ENCODE results near the gene SEM1. TPM values are rescaled to one million over a fixed set of nuclear protein-coding genes. Genes with fewer than 3 reads are reported as not detected.
"Not testable (repeated sequence)": the region's sequence is repeated elsewhere in the genome, so short reads cannot be mapped to it uniquely, and the experiment has no call there.

Gene SEM1
- total and polyA plus RNA-seq, 2 of the 8 experiments (the other 6 are each of a cell fraction or from before 2014, with no cell fraction given) = 20.8 to 75.3 TPM

GRCh38 chr7:96722928-96723327 lies 13.3 kb upstream of the SEM1 start:
- H2BK12ac ChIP-seq (ENCODE audit: low read depth, low read length); H3K4ac ChIP-seq (replicated peaks; ENCODE audit: insufficient read length, low read depth, low read length); CTCF ChIA-PET (ENCODE audit: partially characterized antibody); H3K27me3 ChIP-seq (replicated peaks in 1 of 4; ENCODE audit: control insufficient read depth in 3 of 4, extremely low read depth in 1 of 4, insufficient read depth in 3 of 4, low read length in 3 of 4); H4K8ac ChIP-seq (ENCODE audit: extremely low read depth, insufficient read depth, low read length); H3K23ac ChIP-seq (ENCODE audit: insufficient read length); H3K4me2 ChIP-seq (ENCODE audit: insufficient read depth in 1 of 2, low read depth in 2 of 2, low read length in 2 of 2); H4K91ac ChIP-seq (replicated peaks; ENCODE audit: insufficient read length, low read length); H3K14ac ChIP-seq (ENCODE audit: insufficient read length); H4K5ac ChIP-seq (ENCODE audit: insufficient read length, low read depth, low read length); H3K9me3 ChIP-seq (ENCODE audit: insufficient read depth in 2 of 2, low read depth in 1 of 2, low read length in 1 of 2); FAIRE-seq; DNase-seq (ENCODE audit: low read depth in 1 of 2, low spot score in 2 of 2); H4K20me1 ChIP-seq (replicated peaks in 1 of 2; ENCODE audit: control insufficient read depth in 1 of 2, insufficient read depth in 2 of 2, low read length in 2 of 2); H3K4me3 ChIP-seq (ENCODE audit: extremely low read depth in 1 of 4, insufficient read depth in 2 of 4, low read depth in 3 of 4, low read length in 4 of 4); H2AK5ac ChIP-seq (ENCODE audit: low read depth, low read length); H2AFZ ChIP-seq (ENCODE audit: low read length); H3K27ac ChIP-seq (ENCODE audit: low read depth, low read length); H3K23me2 ChIP-seq (ENCODE audit: low read depth, low read length); H2BK120ac ChIP-seq (replicated peaks; ENCODE audit: low read depth, low read length); H3K56ac ChIP-seq (replicated peaks; ENCODE audit: insufficient read length, low read depth, low read length); H2BK20ac ChIP-seq (ENCODE audit: low read length); H3K4me1 ChIP-seq (replicated peaks in 1 of 4; ENCODE audit: control insufficient read depth in 3 of 4, insufficient read depth in 4 of 4, low read length in 3 of 4); H2BK5ac ChIP-seq (ENCODE audit: low read depth, low read length); POLR2A ChIA-PET (ENCODE audit: partially characterized antibody); H3K79me1 ChIP-seq (ENCODE audit: low read depth, low read length); H3K18ac ChIP-seq (ENCODE audit: extremely low read depth, low read length); H2BK15ac ChIP-seq (ENCODE audit: low read length); H3K36me3 ChIP-seq (ENCODE audit: control insufficient read depth in 2 of 4, insufficient read depth in 4 of 4, low read length in 3 of 4); H3K79me2 ChIP-seq (ENCODE audit: control insufficient read depth in 1 of 2, insufficient read depth in 2 of 2, low read length in 2 of 2); H3K9ac ChIP-seq (replicated peaks in 1 of 4; ENCODE audit: extremely low read depth in 1 of 4, low read depth in 3 of 4, low read length in 3 of 4): not testable (repeated sequence)
- WGBS, 2 experiments (ENCODE audit: extremely low coverage in 1 of 2, insufficient coverage in 1 of 2, insufficient read length in 1 of 2, insufficient replicate concordance in 2 of 2, low coverage in 1 of 2, low lambda C conversion rate in 2 of 2, missing lambda C conversion rate in 1 of 2) = 100% methylated on average over 2 of the region's 2 CpGs; no CpG with 5 or more reads in 1 of the 2 experiments
